ENCODE measurements around the gene UPF1.

The UPF1 gene

GRCh38 chr19:18840288-18841267 lies 8.8 kb downstream of the UPF1 start:
- no peak for DNase-seq (ENCODE audit: low read depth)

GRCh38 chr19:18841400-18841799 lies 9.6 kb downstream of the UPF1 start:
- no peak for DNase-seq (ENCODE audit: low read depth)

- DNase-seq (ENCODE audit: low read depth): no peak
These were observed 10.4 kb downstream of the UPF1 start for GRCh38 chr19:18842166-18842565.

GRCh38 chr19:18843960-18844359 lies 12.2 kb downstream of the UPF1 start:
- no peak for DNase-seq (ENCODE audit: low read depth)

- no peak for DNase-seq (ENCODE audit: low read depth)
These were observed 13.1 kb downstream of the UPF1 start for GRCh38 chr19:18844806-18845329.

- no peak for DNase-seq (ENCODE audit: low read depth)
These were observed 14.2 kb downstream of the UPF1 start for GRCh38 chr19:18845961-18846360.

- peak; percentile 33 for DNase-seq (ENCODE audit: low read depth)
These were observed 15.2 kb downstream of the UPF1 start for GRCh38 chr19:18846862-18847548.

- no peak for DNase-seq (ENCODE audit: low read depth)
These were observed 16.0 kb downstream of the UPF1 start for GRCh38 chr19:18847549-18848463.

GRCh38 chr19:18848878-18849661 lies 17.3 kb downstream of the UPF1 start:
- DNase-seq (ENCODE audit: low read depth): no peak

GRCh38 chr19:18849838-18850400 lies 18.2 kb downstream of the UPF1 start:
- no peak for DNase-seq (ENCODE audit: low read depth)

GRCh38 chr19:18850471-18851375 lies 19.0 kb downstream of the UPF1 start:
- no peak for DNase-seq (ENCODE audit: low read depth)

GRCh38 chr19:18851673-18852325 lies 20.0 kb downstream of the UPF1 start:
- DNase-seq (ENCODE audit: low read depth): no peak

- DNase-seq (ENCODE audit: low read depth): no peak
These were observed 20.9 kb downstream of the UPF1 start for GRCh38 chr19:18852648-18853047.

GRCh38 chr19:18853755-18854427 lies 22.1 kb downstream of the UPF1 start:
- no peak for DNase-seq (ENCODE audit: low read depth)

- no peak for DNase-seq (ENCODE audit: low read depth)
These were observed 23.2 kb downstream of the UPF1 start for GRCh38 chr19:18854982-18855381.

GRCh38 chr19:18855647-18856384 lies 24.1 kb downstream of the UPF1 start:
- no peak for DNase-seq (ENCODE audit: low read depth)

- no peak for DNase-seq (ENCODE audit: low read depth)
These were observed 24.8 kb downstream of the UPF1 start for GRCh38 chr19:18856385-18857126.
